ENCODE data around the gene TNIK.

TNIK gene

DNA sequence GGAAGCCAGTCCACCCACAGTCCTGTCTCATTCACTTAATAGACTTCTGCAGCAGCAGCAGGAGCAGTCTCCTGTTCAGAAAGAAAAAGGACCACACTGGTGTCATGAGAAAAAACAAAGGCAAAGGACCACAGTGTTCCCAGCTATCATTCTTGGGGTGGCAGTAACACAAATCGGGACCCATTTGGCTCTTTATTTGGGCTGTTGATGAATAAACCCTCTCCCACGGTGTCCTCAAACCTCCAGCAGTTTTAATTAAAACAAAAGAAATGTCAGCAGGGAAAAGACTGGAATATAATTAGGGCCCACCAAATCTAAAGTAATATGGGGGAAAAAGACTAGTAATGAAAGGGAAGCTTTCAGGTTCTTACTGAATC, 223.2 kb downstream of the TNIK start:
- Mint-ChIP-seq H3K9me3 (peaks cover under 1% of the 10 kb centered on the region), H3K4me3 (no peak overlapping the region), H3K4me1 (ENCODE audit: low read depth) (peaks cover 35% of the 10 kb centered on the region), H3K36me3 (ENCODE audit: low read depth) (peaks cover 28% of the 10 kb centered on the region), H3K27ac (no peak overlapping the region), H3K27me3 (ENCODE audit: low read depth) (no peaks in the 10 kb centered on the region)
- no peak for DNase-seq (ENCODE audit: low spot score)

DNA sequence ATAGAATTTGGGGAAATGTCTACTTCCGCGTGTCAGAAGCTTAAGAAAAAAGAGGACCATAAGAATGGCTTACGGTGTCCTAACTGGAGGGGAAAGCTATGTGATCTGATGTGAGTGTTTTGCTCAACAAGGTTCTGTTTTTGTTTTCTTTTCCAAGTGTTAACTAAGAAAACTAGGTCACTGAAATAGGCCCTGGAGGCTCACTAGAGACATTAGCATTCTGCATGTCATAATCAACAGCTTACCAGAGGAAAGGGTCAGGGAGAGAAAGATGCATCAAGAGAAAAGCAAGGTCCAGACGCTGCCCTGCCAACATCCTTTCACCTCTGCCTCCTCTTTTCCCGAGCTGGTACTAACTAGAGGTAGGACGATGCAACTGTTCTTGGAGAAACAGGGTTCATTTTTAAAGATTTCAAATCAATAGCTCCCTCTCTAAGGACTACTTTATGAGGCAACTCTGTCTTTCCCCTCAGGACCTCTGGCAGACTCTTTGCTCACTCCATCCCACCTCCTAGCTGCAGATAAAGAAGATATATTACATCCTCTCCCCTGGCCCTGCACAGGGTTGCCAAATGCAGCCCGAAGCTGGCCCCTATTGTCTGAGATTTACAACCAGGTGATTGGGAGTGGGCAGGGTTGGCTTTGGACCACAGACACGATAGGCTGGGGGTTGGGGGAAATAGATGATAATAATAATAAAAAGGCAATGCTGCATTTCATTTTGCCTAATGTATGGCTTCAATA, 223.8 kb downstream of the TNIK start:
- Mint-ChIP-seq H3K4me1 (ENCODE audit: low read depth) (peaks cover 35% of the 10 kb centered on the region), H3K36me3 (ENCODE audit: low read depth) (peaks cover 28% of the 10 kb centered on the region), H3K27ac (no peak overlapping the region), H3K9me3 (no peaks in the 10 kb centered on the region), H3K27me3 (ENCODE audit: low read depth) (no peaks in the 10 kb centered on the region), H3K4me3 (no peak overlapping the region)
- no peak for DNase-seq (ENCODE audit: low spot score)

DNA sequence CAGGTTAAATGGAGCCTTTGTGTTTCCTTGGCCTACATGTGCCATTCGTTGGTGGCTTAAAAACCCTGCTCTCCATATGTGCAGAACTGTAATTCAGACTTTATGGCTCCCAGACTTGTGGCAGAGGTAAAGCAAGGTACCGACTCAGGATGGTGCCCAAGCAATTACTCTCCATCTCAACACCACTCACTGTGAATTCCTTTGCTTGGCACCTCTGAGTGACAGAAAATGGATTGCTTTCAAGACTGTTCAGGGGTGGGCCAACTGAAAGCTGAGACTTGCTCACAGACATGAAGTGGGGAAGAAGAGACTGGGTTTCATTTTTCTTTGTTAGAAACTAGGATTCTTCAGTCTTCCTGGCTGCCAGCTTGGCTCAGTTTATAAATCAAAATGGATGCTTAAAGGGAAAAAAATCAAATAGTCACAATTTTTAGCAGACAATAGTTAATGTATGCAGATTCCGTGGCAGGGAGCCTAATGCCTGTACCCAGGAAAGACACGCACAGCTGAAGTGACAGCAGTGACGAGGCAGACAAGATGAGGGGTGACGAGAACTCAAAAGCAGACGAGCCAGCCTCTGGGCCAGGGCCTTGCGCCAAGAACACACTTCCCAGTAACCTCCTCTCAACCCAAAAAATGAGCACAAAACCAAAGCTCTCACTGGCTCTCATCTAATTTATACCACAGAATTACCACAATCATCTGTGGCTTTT, 225.8 kb downstream of the TNIK start:
- Mint-ChIP-seq H3K4me1 (ENCODE audit: low read depth) (peaks cover 33% of the 10 kb centered on the region), H3K9me3 (no peaks in the 10 kb centered on the region), H3K36me3 (ENCODE audit: low read depth) (peaks cover 34% of the 10 kb centered on the region), H3K27ac (no peak overlapping the region), H3K27me3 (ENCODE audit: low read depth) (no peaks in the 10 kb centered on the region), H3K4me3 (no peak overlapping the region)
- DNase-seq (ENCODE audit: low spot score), result no peak

DNA sequence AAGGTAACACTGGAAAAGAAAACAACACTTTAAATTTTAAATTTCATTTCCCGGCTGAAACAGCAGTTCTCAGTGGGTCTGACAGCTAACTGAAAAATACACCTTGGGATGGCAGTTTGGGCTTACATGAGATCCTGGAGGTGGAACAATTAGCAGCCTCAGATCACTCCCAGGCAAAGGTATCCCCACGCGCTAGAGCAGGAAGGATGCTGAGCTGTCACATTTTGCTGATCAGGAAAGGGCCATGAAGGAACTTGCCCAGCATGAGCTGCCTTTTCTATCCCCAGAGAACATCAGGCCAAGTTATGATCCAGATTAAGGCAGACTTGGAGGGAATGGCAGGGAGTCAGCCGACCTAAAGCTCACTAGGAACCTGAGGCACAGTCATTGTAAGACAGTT, 228.8 kb downstream of the TNIK start:
- Mint-ChIP-seq H3K4me3 (no peak overlapping the region), H3K4me1 (ENCODE audit: low read depth) (peaks cover 37% of the 10 kb centered on the region), H3K36me3 (ENCODE audit: low read depth) (peaks cover 48% of the 10 kb centered on the region), H3K27ac (no peak overlapping the region), H3K27me3 (ENCODE audit: low read depth) (no peaks in the 10 kb centered on the region), H3K9me3 (peaks cover 7% of the 10 kb centered on the region)
- DNase-seq (ENCODE audit: low spot score), result no peak

DNA sequence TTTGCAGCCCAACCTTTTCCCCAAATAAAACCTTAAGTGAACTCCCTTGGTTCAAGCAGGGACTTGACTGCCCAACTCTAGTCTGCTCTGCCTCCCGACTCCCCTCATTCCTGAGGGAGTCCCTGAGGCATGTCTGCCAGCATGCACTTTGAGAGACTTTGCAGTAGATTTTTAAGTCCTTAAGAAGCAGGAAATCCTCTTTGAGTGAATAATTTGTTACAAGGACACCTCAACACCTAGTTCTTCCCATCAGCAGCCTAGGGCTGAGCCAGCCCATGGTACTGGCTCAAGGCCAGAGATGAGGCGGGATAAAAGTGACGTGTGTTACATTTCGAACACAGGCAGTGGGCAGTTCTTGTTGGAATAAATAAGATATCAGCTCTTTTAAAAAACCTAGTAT, 229.3 kb downstream of the TNIK start:
- H3K9me3 Mint-ChIP-seq, result peaks cover 12% of the 10 kb centered on the region
- no peak overlapping the region for H3K4me3 Mint-ChIP-seq
- H3K27me3 Mint-ChIP-seq (ENCODE audit: low read depth), result no peaks in the 10 kb centered on the region
- H3K27ac Mint-ChIP-seq, result no peak overlapping the region
- H3K4me1 Mint-ChIP-seq (ENCODE audit: low read depth), result peaks cover 35% of the 10 kb centered on the region
- peaks cover 52% of the 10 kb centered on the region for H3K36me3 Mint-ChIP-seq (ENCODE audit: low read depth)
- no peak for DNase-seq (ENCODE audit: low spot score)

DNA sequence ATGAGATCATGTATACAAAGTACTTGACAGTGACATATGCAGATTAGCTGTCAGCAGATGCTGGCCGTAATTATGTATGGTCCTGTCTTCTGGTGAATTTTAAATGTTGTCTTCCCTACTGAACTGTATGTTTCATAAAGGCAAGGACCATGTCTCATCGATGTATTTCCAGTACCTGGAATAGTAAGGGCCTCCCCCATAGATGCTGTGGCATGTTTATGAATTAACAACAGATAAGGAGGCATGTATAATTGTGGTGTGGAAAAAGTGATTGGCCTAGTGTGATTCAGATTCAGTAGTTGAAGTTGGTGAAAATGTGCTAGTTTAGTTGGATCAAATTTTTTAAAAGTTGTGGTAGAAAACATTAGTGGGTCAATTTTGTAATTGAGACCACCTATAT, 231.0 kb downstream of the TNIK start:
- Mint-ChIP-seq H3K36me3 (ENCODE audit: low read depth) (peaks cover 58% of the 10 kb centered on the region), H3K9me3 (peaks cover 27% of the 10 kb centered on the region), H3K27me3 (ENCODE audit: low read depth) (no peaks in the 10 kb centered on the region), H3K4me1 (ENCODE audit: low read depth) (peaks cover 42% of the 10 kb centered on the region), H3K27ac (no peak overlapping the region), H3K4me3 (no peak overlapping the region)
- peak; percentile 48 for DNase-seq (ENCODE audit: low spot score)

DNA sequence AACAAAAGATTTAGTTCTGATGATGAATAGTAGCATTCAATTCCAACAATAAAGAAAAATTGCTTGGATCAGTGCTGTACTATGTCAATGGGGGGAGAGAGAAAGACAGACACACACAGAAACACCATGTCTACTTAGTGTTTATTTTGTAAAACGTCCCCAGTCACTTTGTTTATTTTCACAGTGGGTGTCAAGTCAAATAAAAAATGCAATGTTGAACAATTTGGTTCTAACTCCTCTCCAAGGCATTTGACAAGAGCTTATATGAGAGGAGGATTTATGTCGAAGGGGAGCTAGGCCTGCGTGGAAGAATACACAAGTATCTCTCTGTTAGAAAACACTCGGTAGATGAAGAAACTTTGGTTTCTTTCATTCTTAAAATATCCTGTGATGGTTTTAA, 232.0 kb downstream of the TNIK start:
- peaks cover 27% of the 10 kb centered on the region for H3K9me3 Mint-ChIP-seq
- no peak overlapping the region for H3K27ac Mint-ChIP-seq
- no peaks in the 10 kb centered on the region for H3K27me3 Mint-ChIP-seq (ENCODE audit: low read depth)
- no peak overlapping the region for H3K4me3 Mint-ChIP-seq
- peaks cover 56% of the 10 kb centered on the region for H3K36me3 Mint-ChIP-seq (ENCODE audit: low read depth)
- peaks cover 41% of the 10 kb centered on the region for H3K4me1 Mint-ChIP-seq (ENCODE audit: low read depth)
- DNase-seq (ENCODE audit: low spot score), result no peak

DNA sequence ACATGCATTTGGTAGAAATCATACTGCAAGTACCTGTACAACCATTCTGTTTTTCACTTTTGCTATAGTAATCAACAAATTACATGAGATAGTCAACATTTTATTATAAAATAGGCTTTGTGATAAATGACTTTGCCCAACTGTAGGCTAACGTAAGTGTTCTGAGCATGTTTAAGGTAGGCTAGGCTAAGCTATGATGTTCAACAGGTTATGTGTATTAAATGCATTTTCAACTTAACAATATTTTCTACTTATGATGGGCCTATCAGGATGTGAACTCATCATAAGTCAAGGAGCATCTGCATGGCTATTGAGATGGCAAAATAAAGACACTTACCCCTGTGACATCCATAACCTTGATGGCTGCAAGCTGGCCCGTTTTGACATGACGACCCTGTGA, 232.4 kb downstream of the TNIK start:
- Mint-ChIP-seq H3K27ac (no peak overlapping the region), H3K4me1 (ENCODE audit: low read depth) (peaks cover 37% of the 10 kb centered on the region), H3K36me3 (ENCODE audit: low read depth) (peaks cover 54% of the 10 kb centered on the region), H3K4me3 (no peak overlapping the region), H3K9me3 (peaks cover 27% of the 10 kb centered on the region), H3K27me3 (ENCODE audit: low read depth) (no peaks in the 10 kb centered on the region)
- no peak for DNase-seq (ENCODE audit: low spot score)

DNA sequence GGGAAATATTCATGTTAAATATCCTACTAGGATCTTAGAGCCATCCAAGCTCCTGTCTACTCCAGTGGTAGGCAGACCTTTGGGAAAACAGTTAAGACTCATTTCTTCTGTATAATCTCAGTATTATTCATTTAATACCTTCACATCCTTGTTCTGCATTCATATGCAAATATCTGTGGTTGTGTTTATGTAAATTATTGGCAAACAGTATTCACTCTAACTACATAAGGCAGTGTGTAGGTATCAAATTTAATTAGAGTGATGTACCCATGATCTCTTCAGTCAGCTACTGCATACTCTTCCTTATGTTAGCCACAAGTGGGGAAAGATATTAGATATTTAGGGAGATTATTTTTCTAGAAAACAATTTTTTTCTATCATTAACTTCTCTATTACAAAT, 232.8 kb downstream of the TNIK start:
- no peak overlapping the region for H3K4me3 Mint-ChIP-seq
- no peak for DNase-seq (ENCODE audit: low spot score)
- H3K36me3 Mint-ChIP-seq (ENCODE audit: low read depth), result peaks cover 55% of the 10 kb centered on the region
- H3K27me3 Mint-ChIP-seq (ENCODE audit: low read depth), result no peaks in the 10 kb centered on the region
- H3K27ac Mint-ChIP-seq, result no peak overlapping the region
- H3K9me3 Mint-ChIP-seq, result peaks cover 27% of the 10 kb centered on the region
- peaks cover 34% of the 10 kb centered on the region for H3K4me1 Mint-ChIP-seq (ENCODE audit: low read depth)

DNA sequence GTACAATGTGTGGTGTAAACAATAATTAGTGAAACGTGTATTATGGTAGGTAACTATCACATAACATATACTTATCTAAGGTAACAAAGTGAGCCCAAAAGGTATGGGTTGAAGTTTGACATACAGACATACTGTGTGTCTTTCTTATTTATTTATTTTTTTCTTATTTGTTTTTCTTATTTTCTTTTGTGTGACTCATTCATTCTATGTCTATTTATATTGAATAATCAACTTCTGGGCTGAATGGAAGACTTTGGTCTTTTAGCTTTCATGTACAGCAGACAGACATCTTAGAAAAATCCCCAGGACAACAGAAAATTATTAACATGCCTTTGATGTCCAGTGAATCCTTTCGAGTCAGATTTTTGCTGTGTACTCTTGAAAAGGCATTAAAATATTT, 233.4 kb downstream of the TNIK start:
- Mint-ChIP-seq H3K4me1 (ENCODE audit: low read depth) (peaks cover 34% of the 10 kb centered on the region), H3K27me3 (ENCODE audit: low read depth) (no peaks in the 10 kb centered on the region), H3K4me3 (no peak overlapping the region), H3K36me3 (ENCODE audit: low read depth) (peaks cover 55% of the 10 kb centered on the region), H3K27ac (no peak overlapping the region), H3K9me3 (peaks cover 27% of the 10 kb centered on the region)
- no peak for DNase-seq (ENCODE audit: low spot score)

DNA sequence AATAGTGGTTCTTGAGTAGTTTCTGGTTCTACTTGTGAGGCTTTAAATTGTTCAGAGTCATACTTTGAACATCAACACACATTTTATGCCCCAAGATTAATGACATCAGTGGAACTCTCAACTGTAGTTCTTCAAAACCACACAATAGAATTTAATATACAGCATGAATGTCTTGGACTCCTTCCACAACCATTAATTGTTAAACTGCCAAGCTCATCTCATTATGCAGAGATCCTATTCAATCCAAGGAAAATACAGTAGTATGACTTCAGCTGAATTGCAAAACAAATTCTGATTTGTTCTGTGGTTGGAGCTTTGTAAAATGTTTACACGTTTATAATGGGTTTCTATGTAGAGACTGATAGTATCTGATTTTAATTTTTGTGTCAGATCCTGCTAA, 234.5 kb downstream of the TNIK start:
- Mint-ChIP-seq H3K4me1 (ENCODE audit: low read depth) (peaks cover 33% of the 10 kb centered on the region), H3K4me3 (no peak overlapping the region), H3K27me3 (ENCODE audit: low read depth) (no peaks in the 10 kb centered on the region), H3K9me3 (peaks cover 27% of the 10 kb centered on the region), H3K36me3 (ENCODE audit: low read depth) (peaks cover 52% of the 10 kb centered on the region), H3K27ac (no peak overlapping the region)
- no peak for DNase-seq (ENCODE audit: low spot score)

DNA sequence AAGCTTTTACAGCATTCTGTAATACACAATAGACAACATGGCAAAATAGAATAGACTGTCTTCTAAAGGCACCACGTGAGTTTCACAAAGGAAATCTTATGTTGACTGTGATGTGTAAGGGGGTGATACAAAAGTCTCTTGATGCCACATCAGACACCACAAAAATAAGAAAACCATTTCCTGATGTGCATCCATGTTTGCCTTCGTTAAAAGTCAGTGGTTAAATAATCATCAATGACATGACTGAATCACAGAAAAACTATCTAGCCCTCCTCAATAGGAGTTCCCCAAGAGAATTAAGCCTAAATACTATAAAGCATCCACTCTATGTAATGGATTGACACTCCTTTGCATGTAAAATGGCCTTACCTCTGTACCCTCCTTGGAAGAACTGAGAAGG, 235.0 kb downstream of the TNIK start:
- H3K27me3 Mint-ChIP-seq (ENCODE audit: low read depth), result no peaks in the 10 kb centered on the region
- no peak for DNase-seq (ENCODE audit: low spot score)

DNA sequence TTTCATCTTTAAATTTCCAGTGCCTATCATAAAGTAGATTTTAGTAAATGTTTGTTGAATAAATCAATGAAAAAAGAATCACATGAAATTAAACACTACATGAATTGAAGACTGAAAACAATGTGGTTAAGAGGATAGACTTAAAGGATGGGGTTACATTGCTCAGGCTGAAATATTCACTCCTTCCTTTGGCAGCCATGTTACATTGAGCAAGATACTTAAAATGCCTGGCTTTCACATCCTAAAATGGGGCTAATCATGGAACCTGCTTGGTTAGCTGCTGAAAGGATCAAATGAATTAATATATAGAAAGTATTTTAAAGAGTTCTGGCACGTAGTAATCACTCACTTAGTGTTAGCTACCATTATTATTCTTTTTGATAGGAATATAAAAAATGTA, 236.8 kb downstream of the TNIK start:
- peaks cover 31% of the 10 kb centered on the region for H3K4me1 Mint-ChIP-seq (ENCODE audit: low read depth)
- H3K27ac Mint-ChIP-seq, result no peak overlapping the region
- peaks cover 27% of the 10 kb centered on the region for H3K9me3 Mint-ChIP-seq
- no peak for DNase-seq (ENCODE audit: low spot score)
- H3K4me3 Mint-ChIP-seq, result no peak overlapping the region
- no peaks in the 10 kb centered on the region for H3K27me3 Mint-ChIP-seq (ENCODE audit: low read depth)
- H3K36me3 Mint-ChIP-seq (ENCODE audit: low read depth), result peaks cover 51% of the 10 kb centered on the region

More for the DNA sequence above, 235.0 kb downstream of the TNIK start:
- no peak overlapping the region for H3K4me3 Mint-ChIP-seq
- H3K9me3 Mint-ChIP-seq, result peaks cover 27% of the 10 kb centered on the region
- peak overlapping the region; percentile 70 for H3K27ac Mint-ChIP-seq
- H3K4me1 Mint-ChIP-seq (ENCODE audit: low read depth), result peaks cover 32% of the 10 kb centered on the region
- H3K36me3 Mint-ChIP-seq (ENCODE audit: low read depth), result peaks cover 49% of the 10 kb centered on the region

DNA sequence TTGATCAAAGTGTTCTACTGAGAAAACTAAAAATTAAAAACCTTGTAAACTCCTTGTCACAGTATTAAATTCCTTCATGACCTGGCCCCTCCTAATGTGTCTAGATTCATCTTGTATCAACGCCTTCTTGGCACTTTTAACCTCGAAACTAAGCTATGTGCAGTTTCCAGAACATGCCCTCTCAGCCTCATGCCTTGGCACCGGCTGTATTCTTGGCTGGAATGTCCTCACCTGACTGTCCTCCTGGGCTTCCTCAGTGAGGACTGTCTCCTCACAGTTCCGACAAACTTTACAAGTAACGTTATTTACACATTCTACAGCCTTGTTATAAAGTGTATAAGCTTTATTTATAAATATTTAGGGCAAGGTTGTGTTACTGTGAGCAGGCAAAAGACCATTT, 237.2 kb downstream of the TNIK start:
- H3K27ac Mint-ChIP-seq, result no peak overlapping the region
- peaks cover 47% of the 10 kb centered on the region for H3K36me3 Mint-ChIP-seq (ENCODE audit: low read depth)
- peaks cover 35% of the 10 kb centered on the region for H3K4me1 Mint-ChIP-seq (ENCODE audit: low read depth)
- peaks cover 27% of the 10 kb centered on the region for H3K9me3 Mint-ChIP-seq
- H3K27me3 Mint-ChIP-seq (ENCODE audit: low read depth), result no peaks in the 10 kb centered on the region
- H3K4me3 Mint-ChIP-seq, result no peak overlapping the region
- no peak for DNase-seq (ENCODE audit: low spot score)
